Esophagus muscularis mucosa (tissue), 4 donors: ENCODE data around the gene EFEMP2.

Source experiments
- EP300 ChIP-seq: sonication (generic); formaldehyde crosslinking; IDR thresholded peaks from one replicate; pipeline ENCODE4 v1.6.1; 2017; ENCODE audit warnings: antibody characterized with exemption
- POLR2A ChIP-seq: fragments of 450-650 bp; IDR thresholded peaks from one replicate; pipeline ENCODE4 v1.6.1; 2017; ENCODE audit warnings: antibody characterized with exemption, moderate library complexity, mild to moderate bottlenecking, low read depth
- POLR2AphosphoS5 ChIP-seq, 2 donors: sonication (generic); formaldehyde crosslinking; IDR thresholded peaks; one replicate each; pipeline ENCODE4 v1.6.1; 2017; ENCODE audit warnings: antibody characterized with exemption in 2 of 2
- TF ChIP-seq, protein P1 (sequence below), 3 experiments: fragments of 200-600 bp in 2 of 3; fragments of 450-650 bp in 1 of 3; sonication (generic) in 2 of 3; IDR thresholded peaks; one replicate each; pipeline ENCODE4 v1.5.1; 2017 to 2019; ENCODE audit warnings: antibody characterized with exemption in 3 of 3, mild to moderate bottlenecking in 2 of 3, moderate library complexity in 1 of 3

DNA sequence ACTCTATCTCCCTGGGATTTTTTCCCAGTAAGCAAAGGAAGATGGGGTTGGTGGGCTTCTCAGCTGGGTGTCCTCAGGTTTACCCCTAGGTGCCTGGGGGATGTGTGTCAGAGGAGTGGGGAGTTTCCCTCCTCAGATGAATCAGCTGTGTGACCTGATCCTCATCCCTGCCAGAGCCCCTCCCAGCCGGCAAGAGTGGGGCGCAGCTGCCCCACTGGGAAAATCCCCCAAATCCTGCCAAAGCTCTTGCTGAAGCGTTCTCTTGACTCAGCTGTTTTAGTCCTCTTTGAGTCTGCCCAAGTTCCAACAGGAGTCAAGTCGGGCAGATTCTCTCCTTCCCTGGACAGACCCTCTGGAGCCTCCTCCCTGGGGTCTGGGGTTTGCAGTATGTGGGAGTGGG, 40.2 kb upstream of the EFEMP2 start:
- no peak for TF ChIP-seq POLR2AphosphoS5 (IDR thresholded peaks at IDR 0.05)
- TF ChIP-seq, protein P1, sequence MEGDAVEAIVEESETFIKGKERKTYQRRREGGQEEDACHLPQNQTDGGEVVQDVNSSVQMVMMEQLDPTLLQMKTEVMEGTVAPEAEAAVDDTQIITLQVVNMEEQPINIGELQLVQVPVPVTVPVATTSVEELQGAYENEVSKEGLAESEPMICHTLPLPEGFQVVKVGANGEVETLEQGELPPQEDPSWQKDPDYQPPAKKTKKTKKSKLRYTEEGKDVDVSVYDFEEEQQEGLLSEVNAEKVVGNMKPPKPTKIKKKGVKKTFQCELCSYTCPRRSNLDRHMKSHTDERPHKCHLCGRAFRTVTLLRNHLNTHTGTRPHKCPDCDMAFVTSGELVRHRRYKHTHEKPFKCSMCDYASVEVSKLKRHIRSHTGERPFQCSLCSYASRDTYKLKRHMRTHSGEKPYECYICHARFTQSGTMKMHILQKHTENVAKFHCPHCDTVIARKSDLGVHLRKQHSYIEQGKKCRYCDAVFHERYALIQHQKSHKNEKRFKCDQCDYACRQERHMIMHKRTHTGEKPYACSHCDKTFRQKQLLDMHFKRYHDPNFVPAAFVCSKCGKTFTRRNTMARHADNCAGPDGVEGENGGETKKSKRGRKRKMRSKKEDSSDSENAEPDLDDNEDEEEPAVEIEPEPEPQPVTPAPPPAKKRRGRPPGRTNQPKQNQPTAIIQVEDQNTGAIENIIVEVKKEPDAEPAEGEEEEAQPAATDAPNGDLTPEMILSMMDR (IDR thresholded peaks at IDR 0.05) = no peak
- TF ChIP-seq POLR2A = no peak
- no peak for TF ChIP-seq EP300
